GM12872 (cell line): Measurements from ENCODE around the gene AGBL1.

ENCODE experiments used
- CTCF ChIP-seq: IDR thresholded peaks from 3 replicates; pipeline ENCODE4 v1.5.1; 2011; ENCODE audit warnings: low read depth, mild to moderate bottlenecking, low read length, moderate library complexity; ENCODE audit not compliant: insufficient read depth

The AGBL1 gene

DNA sequence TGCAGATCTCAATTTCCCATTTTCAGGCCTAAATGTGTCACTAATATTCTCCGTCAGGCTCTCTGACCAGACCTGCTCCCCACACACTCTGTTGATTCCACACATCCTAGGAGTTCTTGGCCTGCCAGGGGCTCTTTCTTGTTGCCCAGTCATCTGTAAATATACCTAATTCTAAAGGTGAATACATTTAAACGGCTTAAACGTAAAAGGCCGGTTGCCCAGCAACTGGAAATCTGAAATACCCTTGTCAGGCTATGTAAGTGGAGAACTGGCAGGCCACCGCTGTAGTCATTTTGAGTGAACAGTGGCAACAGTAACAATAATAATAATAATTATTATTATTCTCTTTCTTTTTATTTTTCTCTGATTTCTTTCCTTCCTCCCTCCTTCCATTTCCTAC is 302.7 kb downstream of the AGBL1 start:
- TF ChIP-seq CTCF, result no peak

GRCh38 chr15:86383611-86384010 is 303.9 kb downstream of the AGBL1 start:
- no peak for TF ChIP-seq CTCF

- TF ChIP-seq CTCF, result no peak
These were observed 304.5 kb downstream of the AGBL1 start for GRCh38 chr15:86384186-86384585.

DNA sequence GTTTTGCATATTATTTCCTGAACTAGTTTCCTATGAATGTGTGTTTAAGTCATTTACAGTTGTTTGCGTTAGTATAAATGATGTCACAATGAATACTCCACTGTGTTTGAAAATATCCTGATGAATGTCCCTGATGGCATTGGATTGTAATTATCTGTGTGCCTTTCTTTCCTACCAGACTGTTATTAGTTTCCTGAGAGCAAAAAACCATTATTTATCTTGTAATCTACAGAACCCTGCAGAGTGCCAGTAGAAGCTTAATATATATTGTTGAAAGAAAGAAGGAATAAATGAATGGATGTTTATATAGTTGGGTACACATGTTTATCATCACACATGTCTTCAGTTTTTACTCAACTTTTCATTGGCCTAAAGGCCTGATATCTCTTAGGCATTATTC is 312.6 kb downstream of the AGBL1 start:
- no peak for TF ChIP-seq CTCF

DNA sequence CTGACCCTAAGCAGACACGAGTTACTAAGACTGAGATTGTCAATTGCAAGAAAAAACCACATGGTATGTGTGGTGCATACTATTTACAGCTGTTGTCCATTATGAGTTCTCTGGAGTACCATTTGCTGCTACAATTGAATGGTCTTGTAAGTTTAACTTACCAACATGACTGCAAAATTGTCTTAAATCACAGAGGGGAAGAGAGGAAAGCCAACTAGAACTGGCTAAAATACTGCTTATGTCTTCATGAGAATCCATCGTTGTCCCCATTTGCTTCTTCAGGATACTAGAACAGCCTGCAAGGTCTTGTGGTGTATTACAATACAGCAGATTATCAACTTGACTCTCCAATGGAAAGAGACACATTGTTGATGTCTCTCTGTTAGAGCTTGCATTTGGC is 313.2 kb downstream of the AGBL1 start:
- no peak for TF ChIP-seq CTCF

DNA sequence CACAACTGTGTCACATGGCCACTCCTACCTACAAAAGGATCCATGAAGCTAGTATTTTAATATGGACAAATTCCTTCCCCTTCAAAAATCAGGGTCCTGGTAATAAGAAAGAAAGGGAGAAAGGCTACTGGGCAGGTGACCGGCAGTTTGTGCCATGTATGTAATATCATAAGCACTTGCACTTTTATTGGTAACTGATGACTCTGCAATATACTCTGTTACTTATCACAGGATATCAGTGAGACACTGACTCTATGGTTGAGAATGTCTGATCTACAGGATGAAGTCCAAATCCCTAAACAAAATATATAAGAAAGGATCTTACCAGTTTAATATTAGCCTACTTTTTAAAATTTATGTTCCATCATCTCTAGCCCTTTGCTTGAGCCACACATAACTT is 315.2 kb downstream of the AGBL1 start:
- TF ChIP-seq CTCF, result no peak

DNA sequence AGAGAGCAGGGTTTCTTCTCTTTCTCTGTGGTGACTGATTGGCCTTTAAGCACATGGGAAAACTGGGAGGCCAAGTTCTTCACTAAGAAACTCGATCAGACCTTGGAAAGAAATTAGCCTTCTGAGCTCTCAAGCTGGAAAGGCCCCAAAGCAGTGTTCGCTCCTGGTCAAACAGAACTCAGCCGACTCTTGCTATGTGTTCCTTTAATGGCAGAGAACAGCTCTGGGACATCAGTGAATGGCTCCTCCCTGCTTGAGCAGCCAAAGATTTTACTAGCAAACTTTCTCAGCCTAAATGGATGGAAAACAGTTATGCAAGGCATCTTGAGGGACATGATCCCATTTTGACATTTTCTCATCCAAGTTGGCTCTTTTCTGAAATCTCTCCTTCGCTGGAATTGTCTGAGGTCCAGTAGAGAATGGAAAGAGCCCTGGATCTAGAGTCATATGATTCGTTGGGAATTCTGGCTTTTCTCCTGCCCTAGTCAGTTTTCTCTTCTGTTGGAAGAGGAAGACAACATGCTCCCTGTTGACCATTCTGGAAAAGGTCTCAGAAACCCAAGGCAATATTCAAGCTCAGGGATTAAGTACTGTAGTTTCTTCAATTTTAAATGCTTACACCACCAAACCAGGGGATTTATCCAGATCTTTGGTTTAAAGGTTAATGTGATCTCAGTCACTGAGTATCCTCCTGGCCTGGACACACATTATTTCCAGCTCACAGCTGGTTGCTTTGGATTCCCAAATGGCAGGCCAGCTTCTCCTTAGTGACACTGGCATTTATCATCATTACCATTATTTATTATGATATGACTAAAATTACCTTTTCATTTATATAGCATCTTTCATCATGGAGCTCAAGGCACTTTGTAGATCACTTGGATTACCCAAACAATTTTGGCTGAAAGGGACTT is 319.6 kb downstream of the AGBL1 start:
- TF ChIP-seq CTCF, result no peak

DNA sequence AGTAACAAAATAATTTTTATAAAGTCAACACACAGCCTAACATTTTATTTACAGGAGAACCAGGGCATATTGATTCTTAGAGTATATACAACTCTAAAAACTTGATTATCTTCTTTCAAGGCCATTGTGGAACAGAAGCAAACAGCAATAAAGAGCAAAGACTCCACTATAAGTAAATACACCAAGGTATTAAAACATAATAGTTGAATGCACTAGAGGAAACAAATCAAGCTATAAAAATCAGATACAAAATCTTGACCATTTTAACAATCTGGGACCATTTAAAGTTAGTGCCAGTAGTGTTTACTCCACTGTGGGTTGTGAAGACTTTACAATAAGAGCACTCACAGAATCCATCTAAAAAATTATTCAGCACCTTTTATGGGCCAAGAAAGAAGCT is 323.6 kb downstream of the AGBL1 start:
- no peak for TF ChIP-seq CTCF
